Fibroblast of mammary gland (primary cell): ENCODE data around the gene TBC1D1.
A peak's percentile ranks its signal among the peaks of the same experiment; 100 is the strongest.

ENCODE experiments used
- DNase-seq: peaks from one replicate; pipeline ENCODE4 v3.0.0-alpha.2; 2010; ENCODE audit warnings: low read depth
- H3K4me3 ChIP-seq: 2 replicates; pipeline ENCODE4 v1.5.1; 2011; ENCODE audit warnings: low read depth, mild to moderate bottlenecking, low read length, moderate library complexity; ENCODE audit not compliant: control insufficient read depth
- CTCF ChIP-seq: conservative IDR thresholded peaks from 2 replicates; pipeline ENCODE4 v1.5.1; 2011; ENCODE audit warnings: low read depth, low read length, inconsistent platforms; ENCODE audit not compliant: control insufficient read depth, insufficient read depth

TBC1D1 gene

GRCh38 chr4:37980246-37980645 is 89.4 kb downstream of the TBC1D1 start:
- no peak overlapping the region for H3K4me3 ChIP-seq
- TF ChIP-seq CTCF = no peak
- no peak for DNase-seq

GRCh38 chr4:37981425-37981824 is 90.5 kb downstream of the TBC1D1 start:
- H3K4me3 ChIP-seq = no peak overlapping the region
- TF ChIP-seq CTCF = no peak
- DNase-seq = no peak

GRCh38 chr4:37981844-37982720 is 91.2 kb downstream of the TBC1D1 start:
- DNase-seq = no peak
- no peak overlapping the region for H3K4me3 ChIP-seq
- TF ChIP-seq CTCF = no peak

- no peak overlapping the region for H3K4me3 ChIP-seq
- no peak for TF ChIP-seq CTCF
- no peak for DNase-seq
These were observed 91.9 kb downstream of the TBC1D1 start for GRCh38 chr4:37982736-37983135.

GRCh38 chr4:37983951-37984350 is 93.1 kb downstream of the TBC1D1 start:
- peak; percentile 37 for DNase-seq

GRCh38 chr4:37985730-37986275 is 94.9 kb downstream of the TBC1D1 start:
- DNase-seq = no peak
- no peak overlapping the region for H3K4me3 ChIP-seq
- TF ChIP-seq CTCF = no peak

More at GRCh38 chr4:37983951-37984350, 93.1 kb downstream of the TBC1D1 start:
- no peak for TF ChIP-seq CTCF
- no peak overlapping the region for H3K4me3 ChIP-seq

- DNase-seq = no peak
- TF ChIP-seq CTCF = no peak
- no peak overlapping the region for H3K4me3 ChIP-seq
These were observed 97.8 kb downstream of the TBC1D1 start for GRCh38 chr4:37988670-37989069.
